HEK293 (cell line): ENCODE data around the gene NOSIP.

Experiments
- KLF7 ChIP-seq: fragments of 450-650 bp; formaldehyde crosslinking; IDR thresholded peaks from 2 replicates; pipeline ENCODE4 v1.5.1; 2016; ENCODE audit warnings: missing biosample characterization, missing genetic modification characterization, borderline replicate concordance
- SP3 ChIP-seq: fragments of 450-650 bp; formaldehyde crosslinking; IDR thresholded peaks from 2 replicates; pipeline ENCODE4 v1.5.1; 2016; ENCODE audit warnings: missing biosample characterization, missing genetic modification characterization
- ZBTB1 ChIP-seq: fragments of 450-650 bp; formaldehyde crosslinking; IDR thresholded peaks from 2 replicates; pipeline ENCODE4 v1.5.1; 2016; ENCODE audit warnings: missing biosample characterization, missing genetic modification characterization
- ZBTB20 ChIP-seq: fragments of 450-650 bp; formaldehyde crosslinking; IDR thresholded peaks from 2 replicates; pipeline ENCODE4 v1.5.1; 2016; ENCODE audit warnings: missing biosample characterization, missing genetic modification characterization
- ZNF626 ChIP-seq: fragments of 450-650 bp; sonication (Bioruptor Pico); formaldehyde crosslinking; IDR thresholded peaks from 2 replicates; pipeline ENCODE4 v1.5.1; 2018; ENCODE audit warnings: missing biosample characterization, missing genetic modification characterization, inconsistent platforms
- ZNF785 ChIP-seq: fragments of 450-650 bp; formaldehyde crosslinking; IDR thresholded peaks from 2 replicates; pipeline ENCODE4 v1.5.1; 2016; ENCODE audit warnings: missing biosample characterization, missing genetic modification characterization
- TF ChIP-seq, protein P1 (sequence below): fragments of 450-650 bp; formaldehyde crosslinking; IDR thresholded peaks from 2 replicates; pipeline ENCODE4 v1.5.1; 2016; ENCODE audit warnings: missing biosample characterization, missing genetic modification characterization, low read depth
- TF ChIP-seq, protein P2 (sequence below): fragments of 450-650 bp; formaldehyde crosslinking; IDR thresholded peaks from 2 replicates; pipeline ENCODE4 v1.5.1; 2016; ENCODE audit warnings: missing biosample characterization, missing genetic modification characterization

DNA sequence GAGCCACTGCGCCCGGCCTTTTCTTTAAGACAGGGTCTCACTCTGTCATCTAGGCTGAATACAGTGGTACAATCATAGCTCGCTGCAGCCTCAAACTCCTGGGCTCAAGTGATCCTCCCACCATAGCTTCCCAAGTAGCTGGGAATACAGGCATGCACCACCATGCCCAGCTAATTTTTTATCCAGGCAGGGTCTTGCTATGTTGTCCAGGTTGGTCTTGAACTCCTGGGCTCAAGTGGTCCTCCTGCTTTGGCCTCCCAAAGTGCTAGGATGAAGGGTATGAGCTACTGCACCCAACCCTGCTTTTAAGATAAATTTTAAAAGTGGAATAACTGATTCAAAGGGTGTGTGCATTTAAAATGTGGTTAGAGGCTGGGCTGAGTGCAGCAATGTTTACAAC is 14.1 kb downstream of the NOSIP start:
- TF ChIP-seq, protein P1, sequence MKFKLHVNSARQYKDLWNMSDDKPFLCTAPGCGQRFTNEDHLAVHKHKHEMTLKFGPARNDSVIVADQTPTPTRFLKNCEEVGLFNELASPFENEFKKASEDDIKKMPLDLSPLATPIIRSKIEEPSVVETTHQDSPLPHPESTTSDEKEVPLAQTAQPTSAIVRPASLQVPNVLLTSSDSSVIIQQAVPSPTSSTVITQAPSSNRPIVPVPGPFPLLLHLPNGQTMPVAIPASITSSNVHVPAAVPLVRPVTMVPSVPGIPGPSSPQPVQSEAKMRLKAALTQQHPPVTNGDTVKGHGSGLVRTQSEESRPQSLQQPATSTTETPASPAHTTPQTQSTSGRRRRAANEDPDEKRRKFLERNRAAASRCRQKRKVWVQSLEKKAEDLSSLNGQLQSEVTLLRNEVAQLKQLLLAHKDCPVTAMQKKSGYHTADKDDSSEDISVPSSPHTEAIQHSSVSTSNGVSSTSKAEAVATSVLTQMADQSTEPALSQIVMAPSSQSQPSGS (tag by site-specific recombination), result no peak
- TF ChIP-seq SP3 (tag by site-specific recombination) (no peak), ZNF785 (tag by site-specific recombination) (no peak), ZBTB1 (tag by site-specific recombination) (no peak), KLF7 (no peak), ZNF626 (tag by site-specific recombination) (no peak), ZBTB20 (tag by site-specific recombination) (no peak)
- TF ChIP-seq, protein P2, sequence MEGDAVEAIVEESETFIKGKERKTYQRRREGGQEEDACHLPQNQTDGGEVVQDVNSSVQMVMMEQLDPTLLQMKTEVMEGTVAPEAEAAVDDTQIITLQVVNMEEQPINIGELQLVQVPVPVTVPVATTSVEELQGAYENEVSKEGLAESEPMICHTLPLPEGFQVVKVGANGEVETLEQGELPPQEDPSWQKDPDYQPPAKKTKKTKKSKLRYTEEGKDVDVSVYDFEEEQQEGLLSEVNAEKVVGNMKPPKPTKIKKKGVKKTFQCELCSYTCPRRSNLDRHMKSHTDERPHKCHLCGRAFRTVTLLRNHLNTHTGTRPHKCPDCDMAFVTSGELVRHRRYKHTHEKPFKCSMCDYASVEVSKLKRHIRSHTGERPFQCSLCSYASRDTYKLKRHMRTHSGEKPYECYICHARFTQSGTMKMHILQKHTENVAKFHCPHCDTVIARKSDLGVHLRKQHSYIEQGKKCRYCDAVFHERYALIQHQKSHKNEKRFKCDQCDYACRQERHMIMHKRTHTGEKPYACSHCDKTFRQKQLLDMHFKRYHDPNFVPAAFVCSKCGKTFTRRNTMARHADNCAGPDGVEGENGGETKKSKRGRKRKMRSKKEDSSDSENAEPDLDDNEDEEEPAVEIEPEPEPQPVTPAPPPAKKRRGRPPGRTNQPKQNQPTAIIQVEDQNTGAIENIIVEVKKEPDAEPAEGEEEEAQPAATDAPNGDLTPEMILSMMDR, result no peak
